ENCODE results near the gene NUP58. TPM values are rescaled to one million over a fixed set of nuclear protein-coding genes. Genes with fewer than 3 reads are reported as not detected.

The NUP58 gene
- total RNA-seq, 1 experiment from 2014 or later, result 101 TPM

- ATAC-seq (no peak), DNase-seq (ENCODE audit: low read depth, low spot score) (no peak)
- Histone ChIP-seq H3K36me3 (ENCODE audit: control insufficient read depth in 1 of 2, insufficient read depth in 2 of 2, low read length in 2 of 2) (peaks cover 11 to 16% of the 10 kb centered on the region in 2 experiments; a peak in 3 of 4 replicates), H3K9me3 (ENCODE audit: control insufficient read depth in 1 of 2, insufficient read depth in 1 of 2, low read depth in 1 of 2, low read length in 2 of 2) (no peaks in the 10 kb centered on the region), H3K79me2 (ENCODE audit: insufficient read depth, low read length) (no peaks in the 10 kb centered on the region), H3K9me2 (ENCODE audit: insufficient read depth) (no peaks in the 10 kb centered on the region), H2AFZ (ENCODE audit: low read depth, low read length, poor library complexity, severe bottlenecking) (no peak overlapping the region), H3K27me3 (ENCODE audit: insufficient read depth, low read length) (no peaks in the 10 kb centered on the region), H3K9ac (ENCODE audit: low read length) (no peak overlapping the region), H3K4me3 (replicated peaks in 1 of 2; ENCODE audit: low read depth in 1 of 2, low read length in 2 of 2) (no peak overlapping the region), H4K20me1 (ENCODE audit: insufficient read depth) (no peaks in the 10 kb centered on the region), H3K27ac (ENCODE audit: low read depth, low read length) (no peak overlapping the region), H3K4me1 (ENCODE audit: control insufficient read depth in 1 of 2, insufficient read depth in 2 of 2, low read length in 2 of 2) (no peaks in the 10 kb centered on the region), H3K4me2 (ENCODE audit: low read length) (no peak overlapping the region)
- ChIA-PET CTCF (no interaction called here), POLR2A (no interaction called here), RAD21 (ENCODE audit: low non-redundant PET in 1 of 2, low total read pairs in 2 of 2, uncharacterized antibody in 2 of 2, unreplicated experiment in 2 of 2) (no interaction called here)
- no TSS peak for BruUV-seq (replicated peaks)
- TF ChIP-seq CTCF (IDR thresholded peaks at IDR 0.05 in 2 of 3, conservative IDR thresholded peaks at IDR 0.05 in 1 of 3; ENCODE audit: borderline replicate concordance in 1 of 3, insufficient read depth in 1 of 3, low read depth in 2 of 3, low read length in 2 of 3), result no peak
- no peak for TF ChIP-seq YY1 (IDR thresholded peaks at IDR 0.05; ENCODE audit: extremely low read depth, insufficient replicate concordance, low read depth, low read length)
- TF ChIP-seq ATF3 (IDR thresholded peaks at IDR 0.05), result no peak
- no peak for TF ChIP-seq POLR2A (IDR thresholded peaks at IDR 0.05; ENCODE audit: borderline replicate concordance, extremely low read depth, insufficient read depth, insufficient read length)
- no peak for TF ChIP-seq CBX3 (IDR thresholded peaks at IDR 0.05; ENCODE audit: low read depth)
- TF ChIP-seq SRF (IDR thresholded peaks at IDR 0.05; ENCODE audit: low read depth), result no peak
- no peak for TF ChIP-seq FOSL1 (IDR thresholded peaks at IDR 0.05; ENCODE audit: low read depth)
- TF ChIP-seq ZNF274 (IDR thresholded peaks at IDR 0.05; ENCODE audit: low read depth, low read length), result no peak
- no peak for TF ChIP-seq EZH2phosphoT487 (IDR thresholded peaks at IDR 0.05; ENCODE audit: borderline replicate concordance)
- no peak for TF ChIP-seq MAX (IDR thresholded peaks at IDR 0.05)
- no peak for TF ChIP-seq ELF1 (IDR thresholded peaks at IDR 0.05; ENCODE audit: borderline replicate concordance, low read depth)
- TF ChIP-seq TCF7L2 (IDR thresholded peaks at IDR 0.05; ENCODE audit: borderline replicate concordance, extremely low read depth, insufficient read depth, insufficient read length), result no peak
- intact Hi-C loops (cut with micrococcal nuclease), result no loop called here
These were observed 47.7 kb upstream of the NUP58 start for GRCh38 chr13:25253702-25254101.

Measured in HCT116 (cell line).